GM18861 (cell line): ENCODE measurements around the gene GMNC.
"Not testable (repeated sequence)": the region's sequence is repeated elsewhere in the genome, so short reads cannot be mapped to it uniquely, and the experiment has no call there.

Experiments
- ATAC-seq: cut with Tn5 transposase; IDR thresholded peaks from one replicate; pipeline ENCODE4 v1.9.1; 2021; ENCODE audit not compliant: unreplicated experiment

GMNC gene

GRCh38 chr3:190862209-190863118, at the start of gene GMNC:
Gene GMNC, minus strand, starts transcription at chr3:190862694. Its CDS starts 79 bp downstream, at chr3:190862615.
- ATAC-seq = peak; percentile 71

GRCh38 chr3:190911382-190911781, 48.9 kb upstream of the GMNC start:
- no peak for ATAC-seq

- no peak for ATAC-seq
These were observed 47.4 kb upstream of the GMNC start for GRCh38 chr3:190909908-190910307.

- ATAC-seq = no peak
These were observed 40.7 kb upstream of the GMNC start for GRCh38 chr3:190903156-190903555.

GRCh38 chr3:190902292-190902691, 39.8 kb upstream of the GMNC start:
- ATAC-seq = no peak

- ATAC-seq = no peak
These were observed 30.0 kb upstream of the GMNC start for GRCh38 chr3:190892395-190892902.

GRCh38 chr3:190886945-190887344, 24.5 kb upstream of the GMNC start:
- ATAC-seq = peak; percentile 85

GRCh38 chr3:190883973-190884832, 21.7 kb upstream of the GMNC start:
- ATAC-seq = peak; percentile 53

GRCh38 chr3:190883141-190883540, 20.6 kb upstream of the GMNC start:
- ATAC-seq = no peak

- ATAC-seq = no peak
These were observed 15.4 kb upstream of the GMNC start for GRCh38 chr3:190877925-190878324.

GRCh38 chr3:190876433-190876832, 13.9 kb upstream of the GMNC start:
- ATAC-seq = not testable (repeated sequence)

- not testable (repeated sequence) for ATAC-seq
These were observed 12.6 kb upstream of the GMNC start for GRCh38 chr3:190875061-190875460.

GRCh38 chr3:190870127-190870526, 7.6 kb upstream of the GMNC start:
- no peak for ATAC-seq

GRCh38 chr3:190867071-190867470, 4.6 kb upstream of the GMNC start:
- no peak for ATAC-seq

- peak; percentile 37 for ATAC-seq
These were observed 3.3 kb upstream of the GMNC start for GRCh38 chr3:190865828-190866227.

- ATAC-seq = peak; percentile 69
These were observed 2.9 kb upstream of the GMNC start for GRCh38 chr3:190865419-190865818.

- ATAC-seq = no peak
These were observed 1.5 kb upstream of the GMNC start for GRCh38 chr3:190864002-190864401.

GRCh38 chr3:190863119-190863465, 598 bp upstream of the GMNC start:
- ATAC-seq = no peak

- ATAC-seq = no peak
These were observed 2.0 kb downstream of the GMNC start for GRCh38 chr3:190860521-190860920.

- ATAC-seq = no peak
These were observed 7.3 kb downstream of the GMNC start for GRCh38 chr3:190855151-190855550.

GRCh38 chr3:190854062-190854461, 8.4 kb downstream of the GMNC start:
- no peak for ATAC-seq

- no peak for ATAC-seq
These were observed 9.0 kb downstream of the GMNC start for GRCh38 chr3:190853464-190853863.
